GM10248 (cell line): ENCODE data around the gene POSTN.

Source experiments
- CTCF ChIA-PET: fragments of 300-600 bp; sonication (Branson Sonifier 250); formaldehyde crosslinking; extraction: SDS; loops from one replicate; lab custom pipeline; 2021; ENCODE audit warnings: antibody characterized with exemption; lab: Yijun Ruan, JAX
- POLR2A ChIA-PET: fragments of 350-650 bp; sonication (Branson Sonifier 250); formaldehyde crosslinking; extraction: SDS; loops from one replicate; lab custom pipeline; 2020; ENCODE audit warnings: antibody characterized with exemption; lab: Yijun Ruan, JAX
- DNase-seq: peaks from one replicate; pipeline ENCODE4 v3.0.0; 2012; ENCODE audit errors: extremely low spot score
- TF ChIP-seq, protein P1 (sequence below): IDR thresholded peaks from 2 replicates; pipeline ENCODE4 v1.5.1; 2012; ENCODE audit warnings: mild to moderate bottlenecking, low read depth; ENCODE audit errors: extremely low read depth, missing control alignments, control extremely low read depth

Gene POSTN

DNA sequence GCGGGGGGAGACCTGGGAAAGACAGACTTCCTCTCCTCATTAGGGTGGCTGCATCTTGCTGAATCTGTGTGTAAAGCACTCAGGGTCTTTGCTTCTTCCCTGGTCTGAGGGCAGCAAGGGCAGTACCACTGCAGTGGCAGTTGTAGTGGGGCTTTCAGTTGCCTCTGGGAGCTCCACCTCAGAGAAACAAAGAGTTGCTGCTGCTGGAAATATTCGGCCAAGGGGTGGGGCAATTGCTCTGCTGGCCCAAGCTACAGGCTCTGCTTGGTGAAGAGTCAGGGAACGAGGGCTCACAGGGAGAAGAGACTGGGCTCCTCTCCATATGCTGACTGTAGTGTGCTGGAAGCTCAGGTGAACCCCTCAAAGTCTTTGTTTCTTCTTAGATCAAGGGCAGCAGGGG is 52.5 kb downstream of the POSTN start:
- ChIA-PET POLR2A (no interaction called here), CTCF (no interaction called here)
- TF ChIP-seq, protein P1, sequence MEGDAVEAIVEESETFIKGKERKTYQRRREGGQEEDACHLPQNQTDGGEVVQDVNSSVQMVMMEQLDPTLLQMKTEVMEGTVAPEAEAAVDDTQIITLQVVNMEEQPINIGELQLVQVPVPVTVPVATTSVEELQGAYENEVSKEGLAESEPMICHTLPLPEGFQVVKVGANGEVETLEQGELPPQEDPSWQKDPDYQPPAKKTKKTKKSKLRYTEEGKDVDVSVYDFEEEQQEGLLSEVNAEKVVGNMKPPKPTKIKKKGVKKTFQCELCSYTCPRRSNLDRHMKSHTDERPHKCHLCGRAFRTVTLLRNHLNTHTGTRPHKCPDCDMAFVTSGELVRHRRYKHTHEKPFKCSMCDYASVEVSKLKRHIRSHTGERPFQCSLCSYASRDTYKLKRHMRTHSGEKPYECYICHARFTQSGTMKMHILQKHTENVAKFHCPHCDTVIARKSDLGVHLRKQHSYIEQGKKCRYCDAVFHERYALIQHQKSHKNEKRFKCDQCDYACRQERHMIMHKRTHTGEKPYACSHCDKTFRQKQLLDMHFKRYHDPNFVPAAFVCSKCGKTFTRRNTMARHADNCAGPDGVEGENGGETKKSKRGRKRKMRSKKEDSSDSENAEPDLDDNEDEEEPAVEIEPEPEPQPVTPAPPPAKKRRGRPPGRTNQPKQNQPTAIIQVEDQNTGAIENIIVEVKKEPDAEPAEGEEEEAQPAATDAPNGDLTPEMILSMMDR, result no peak
- DNase-seq, result no peak

DNA sequence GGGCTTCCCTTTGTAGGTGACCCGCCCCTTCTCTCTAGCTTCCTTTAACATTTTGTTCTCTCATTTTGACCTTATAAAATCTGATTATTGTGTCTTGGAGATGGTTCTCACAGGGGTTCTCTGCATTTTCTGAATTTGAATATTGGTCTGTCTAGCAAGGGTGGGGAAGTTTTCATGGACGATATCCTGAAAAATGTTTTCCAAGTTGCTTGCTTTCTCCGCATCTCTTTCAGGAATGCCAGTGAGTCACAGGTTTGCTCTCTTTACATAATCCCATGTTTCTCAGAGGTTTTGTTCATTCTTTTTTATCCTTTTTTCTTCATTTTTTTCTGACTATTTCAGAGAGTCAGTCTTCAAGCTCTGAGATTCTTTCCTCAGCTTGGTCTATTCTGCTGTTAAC is 53.6 kb downstream of the POSTN start:
- POLR2A ChIA-PET, result no interaction called here
- TF ChIP-seq, protein P1, result no peak
- CTCF ChIA-PET, result interaction anchor here (0.7 kb wide), 1 partner anchor 15 kb away, joined by 3 read pairs; no protein-coding TSS in a partner anchor
- no peak for DNase-seq

DNA sequence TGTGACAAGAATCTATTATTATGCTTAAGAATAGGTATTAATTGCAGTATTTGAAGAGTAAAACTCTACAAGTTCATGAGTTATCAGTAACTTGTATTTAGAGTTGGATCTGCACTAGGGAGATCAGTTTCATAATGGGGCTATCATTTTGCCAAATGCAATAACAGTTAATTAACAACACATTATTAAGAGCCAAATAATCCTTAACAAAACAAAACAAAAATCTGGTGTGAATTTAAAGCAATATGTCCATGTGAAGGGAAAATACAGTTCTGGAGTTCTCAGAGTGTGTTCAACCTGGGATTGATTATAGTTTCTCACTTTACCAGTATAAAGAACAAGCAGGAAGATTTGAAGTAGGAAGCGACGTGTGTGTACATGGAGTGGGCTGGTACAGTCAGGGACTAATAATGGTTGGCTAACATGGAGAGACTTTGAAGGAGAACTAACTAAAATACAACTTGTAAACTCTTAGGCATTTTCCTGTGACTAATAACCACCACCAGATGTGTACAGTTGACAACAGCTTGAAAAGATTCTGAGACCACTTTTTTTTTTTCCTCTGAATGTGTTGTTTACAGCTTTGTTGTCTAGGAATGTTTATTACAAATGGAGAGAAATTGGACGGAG is 58.5 kb downstream of the POSTN start:
- POLR2A ChIA-PET, result no interaction called here
- TF ChIP-seq, protein P1, result no peak
- CTCF ChIA-PET, result no interaction called here
- DNase-seq, result no peak

DNA sequence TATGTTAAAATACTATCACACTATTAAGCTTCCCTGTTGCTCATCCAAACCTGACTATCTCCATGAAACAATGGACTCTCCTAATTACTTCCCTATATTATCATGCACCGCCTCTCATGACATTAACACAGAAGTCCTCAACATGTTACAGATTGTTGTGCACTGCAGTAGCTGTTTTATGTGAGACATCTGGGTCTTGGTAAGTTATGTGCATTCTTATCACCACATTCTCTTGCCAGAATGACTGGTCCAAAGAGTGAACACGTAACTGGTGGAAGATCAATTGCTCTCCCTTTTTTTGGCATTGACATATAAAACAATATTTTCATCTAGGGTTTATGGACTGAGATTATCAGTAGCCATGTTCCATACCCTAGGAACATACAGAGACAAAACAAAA is 59.4 kb downstream of the POSTN start:
- TF ChIP-seq, protein P1, result no peak

DNA sequence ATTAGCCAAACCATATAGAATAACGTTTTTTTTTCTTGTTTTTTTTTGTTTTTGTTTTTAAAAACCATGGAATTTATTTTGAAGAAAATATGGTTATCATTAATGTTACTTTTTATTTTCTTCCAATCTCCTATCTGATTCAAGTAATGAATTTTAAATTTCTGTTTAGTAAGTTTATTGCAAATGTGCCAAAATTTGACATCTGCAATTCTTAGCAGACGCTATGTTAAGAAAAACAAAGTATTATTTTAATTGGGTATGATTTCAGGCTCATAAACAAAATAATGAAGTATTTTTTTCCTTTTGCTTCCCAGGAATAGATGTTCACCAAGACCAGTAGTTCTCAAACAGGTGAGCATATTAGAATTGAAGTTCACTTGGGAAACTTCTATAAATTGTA is 63.1 kb downstream of the POSTN start:
- no peak for DNase-seq
- TF ChIP-seq, protein P1, result no peak
- ChIA-PET POLR2A (no interaction called here), CTCF (no interaction called here)

More for the DNA sequence above, 59.4 kb downstream of the POSTN start:
- CTCF ChIA-PET, result interaction anchor here (1.6 kb wide), 1 partner anchor 9 kb away, joined by 7 read pairs; no protein-coding TSS in a partner anchor
- POLR2A ChIA-PET, result no interaction called here
- no peak for DNase-seq

DNA sequence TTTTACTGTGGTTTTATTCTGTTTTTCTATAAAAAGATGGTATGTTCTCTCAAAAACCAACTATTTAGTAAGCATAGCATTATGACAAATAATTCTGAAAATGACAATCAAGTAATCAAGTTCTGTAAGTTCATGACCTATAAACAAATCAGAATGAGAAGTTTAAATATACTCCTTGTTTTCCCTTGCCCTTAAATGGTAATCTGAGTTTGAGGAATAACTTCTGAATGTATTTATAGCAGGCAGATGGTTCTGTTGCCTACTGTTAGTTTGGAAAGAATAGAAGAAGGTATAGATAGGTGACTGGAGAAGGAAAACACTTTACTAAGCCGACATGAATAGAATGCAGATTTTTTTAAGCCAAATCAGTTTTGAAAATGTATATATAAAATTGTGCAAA is 63.9 kb downstream of the POSTN start:
- no peak for DNase-seq
- POLR2A ChIA-PET, result no interaction called here
- CTCF ChIA-PET, result no interaction called here
- TF ChIP-seq, protein P1, result no peak
